G401.6 (cell line): ENCODE results near the gene VASH1.

Experiments used
- FAIRE-seq: peaks from 2 replicates; lab custom pipeline; 2012; peaks lifted over from hg19 to GRCh38; lab: Jason Lieb, UNC

Gene VASH1

GRCh38 chr14:76784881-76785280 is 23.6 kb downstream of the VASH1 start:
- FAIRE-seq, result peak; percentile 90

GRCh38 chr14:76786601-76787000 is 25.3 kb downstream of the VASH1 start:
- no peak for FAIRE-seq

GRCh38 chr14:76792422-76792821 is 31.2 kb downstream of the VASH1 start:
- FAIRE-seq, result no peak

GRCh38 chr14:76793324-76793723 is 32.1 kb downstream of the VASH1 start:
- FAIRE-seq, result no peak

GRCh38 chr14:76793956-76794355 is 32.7 kb downstream of the VASH1 start:
- FAIRE-seq, result no peak

- no peak for FAIRE-seq
Observed at GRCh38 chr14:76806446-76806845, 45.2 kb downstream of the VASH1 start.

- no peak for FAIRE-seq
Observed at GRCh38 chr14:76808011-76808410, 46.7 kb downstream of the VASH1 start.

GRCh38 chr14:76808990-76809389 is 47.7 kb downstream of the VASH1 start:
- FAIRE-seq, result no peak

GRCh38 chr14:76810525-76810924 is 49.3 kb downstream of the VASH1 start:
- no peak for FAIRE-seq

GRCh38 chr14:76810953-76811400 is 49.7 kb downstream of the VASH1 start:
- peak; percentile 69 for FAIRE-seq

GRCh38 chr14:76811561-76811960 is 50.3 kb downstream of the VASH1 start:
- no peak for FAIRE-seq

GRCh38 chr14:76812093-76812421 is 50.8 kb downstream of the VASH1 start:
- no peak for FAIRE-seq

GRCh38 chr14:76812422-76813383 is 51.4 kb downstream of the VASH1 start, which contains the start of gene ANGEL1:
ANGEL1 (minus strand) TSS chr14:76812882; CDS start chr14:76812827, 55 bp downstream.
- no peak for FAIRE-seq

GRCh38 chr14:76814726-76815645 is 53.7 kb downstream of the VASH1 start:
- FAIRE-seq, result no peak

- no peak for FAIRE-seq
Observed at GRCh38 chr14:76820700-76821099, 59.4 kb downstream of the VASH1 start.

GRCh38 chr14:76826122-76826521 is 64.9 kb downstream of the VASH1 start, which contains the start of gene LRRC74A:
LRRC74A (plus strand) TSS chr14:76826408; CDS start chr14:76826698, 290 bp downstream.
- FAIRE-seq, result no peak

GRCh38 chr14:76827696-76828296 is 66.5 kb downstream of the VASH1 start:
- FAIRE-seq, result no peak

- FAIRE-seq, result no peak
Observed at GRCh38 chr14:76828339-76829012, 67.2 kb downstream of the VASH1 start.

- FAIRE-seq, result no peak
Observed at GRCh38 chr14:76829013-76829365, 67.7 kb downstream of the VASH1 start.

GRCh38 chr14:76829650-76830421 is 68.6 kb downstream of the VASH1 start:
- no peak for FAIRE-seq

- FAIRE-seq, result no peak
Observed at GRCh38 chr14:76830556-76830955, 69.3 kb downstream of the VASH1 start.
